Measurements from ENCODE around the gene NBEA.
A peak's percentile ranks its signal among the peaks of the same experiment; 100 is the strongest.
"Not testable (repeated sequence)": the region's sequence is repeated elsewhere in the genome, so short reads cannot be mapped to it uniquely, and the experiment has no call there.

Gene NBEA

GRCh38 chr13:34913040-34913439 is 29.0 kb upstream of the NBEA start:
- peak; percentile 27 for DNase-seq (ENCODE audit: low spot score)
- Histone ChIP-seq H3K4me1 (ENCODE audit: control insufficient read depth in 2 of 2, insufficient read depth in 1 of 2, low read depth in 1 of 2, low read length in 2 of 2) (peaks cover 2% of the 10 kb centered on the region in 2 donors), H3K4me3 (ENCODE audit: low read length in 2 of 2) (no peak overlapping the region), H3K4ac (ENCODE audit: low read length) (no peak overlapping the region), H3K9me3 (replicated peaks in 1 of 2; ENCODE audit: control insufficient read depth in 2 of 2, insufficient read depth in 1 of 2, low read depth in 1 of 2, low read length in 2 of 2) (no peaks in the 10 kb centered on the region), H3K36me3 (replicated peaks in 1 of 2; ENCODE audit: control insufficient read depth in 2 of 2, insufficient read depth in 2 of 2, low read length in 2 of 2) (no peaks in the 10 kb centered on the region), H3K4me2 (ENCODE audit: insufficient read depth, low read length, poor library complexity, severe bottlenecking) (no peak overlapping the region), H3K27ac (replicated peaks; ENCODE audit: low read length) (no peak overlapping the region), H2BK120ac (ENCODE audit: low read depth, low read length) (no peak overlapping the region), H2BK5ac (ENCODE audit: low read length) (no peak overlapping the region), H2BK15ac (ENCODE audit: low read length) (no peak overlapping the region), H2AFZ (ENCODE audit: low read length) (no peak overlapping the region), H4K91ac (ENCODE audit: low read depth, low read length, poor library complexity) (no peak overlapping the region), H3K23ac (ENCODE audit: low read depth, low read length, poor library complexity) (no peak overlapping the region), H3K9ac (ENCODE audit: low read depth, low read length, poor library complexity) (no peak overlapping the region), H3K18ac (ENCODE audit: low read length) (no peak overlapping the region), H3K14ac (ENCODE audit: low read length) (no peak overlapping the region), H3K27me3 (ENCODE audit: control insufficient read depth in 3 of 3, insufficient read depth in 3 of 3, low read depth in 1 of 3, low read length in 3 of 3) (no peaks in the 10 kb centered on the region), H2AK5ac (ENCODE audit: low read depth, low read length) (no peak overlapping the region), H4K8ac (ENCODE audit: low read depth, low read length) (no peak overlapping the region), H3K79me1 (ENCODE audit: low read depth, low read length) (no peaks in the 10 kb centered on the region), H2BK12ac (ENCODE audit: low read length) (no peak overlapping the region)
- WGBS, 2 donors (ENCODE audit: extremely low coverage in 2 of 2, insufficient read length in 2 of 2, insufficient replicate concordance in 1 of 2) = no CpG with 5 or more reads among the region's 6 CpGs

DNA sequence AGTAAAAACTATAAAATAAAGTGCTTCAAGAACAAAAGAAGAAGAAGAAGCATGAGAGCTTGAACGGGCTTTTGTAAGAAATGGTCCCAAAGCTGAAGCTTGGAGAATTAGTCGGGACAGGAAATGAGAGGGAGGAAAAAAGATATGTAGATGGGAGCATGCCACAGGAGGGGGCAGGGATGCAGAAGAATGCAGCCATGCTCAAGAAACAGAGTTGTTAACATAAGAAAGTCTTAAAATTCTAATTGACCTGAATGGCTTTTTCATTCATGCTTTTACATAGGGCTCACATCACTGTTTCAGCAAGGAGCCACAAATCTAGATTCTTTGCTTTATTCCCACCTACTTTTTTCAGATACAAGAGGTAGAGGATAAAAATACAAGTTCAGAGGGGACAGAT is 27.7 kb upstream of the NBEA start:
- Histone ChIP-seq H3K79me1 (ENCODE audit: low read depth, low read length) (no peaks in the 10 kb centered on the region), H2BK12ac (ENCODE audit: low read length) (no peak overlapping the region), H3K23ac (ENCODE audit: low read depth, low read length, poor library complexity) (no peak overlapping the region), H3K18ac (ENCODE audit: low read length) (no peak overlapping the region), H2BK5ac (ENCODE audit: low read length) (no peak overlapping the region), H2AFZ (ENCODE audit: low read length) (no peak overlapping the region), H3K9ac (ENCODE audit: low read depth, low read length, poor library complexity) (no peak overlapping the region), H3K36me3 (replicated peaks in 1 of 2; ENCODE audit: control insufficient read depth in 2 of 2, insufficient read depth in 2 of 2, low read length in 2 of 2) (no peaks in the 10 kb centered on the region), H3K4me1 (ENCODE audit: control insufficient read depth in 2 of 2, insufficient read depth in 1 of 2, low read depth in 1 of 2, low read length in 2 of 2) (peaks cover 2% of the 10 kb centered on the region in 2 donors), H3K14ac (ENCODE audit: low read length) (no peak overlapping the region), H3K4me2 (ENCODE audit: insufficient read depth, low read length, poor library complexity, severe bottlenecking) (no peak overlapping the region), H4K8ac (ENCODE audit: low read depth, low read length) (no peak overlapping the region), H3K9me3 (replicated peaks in 1 of 2; ENCODE audit: control insufficient read depth in 2 of 2, insufficient read depth in 1 of 2, low read depth in 1 of 2, low read length in 2 of 2) (no peaks in the 10 kb centered on the region), H3K27me3 (ENCODE audit: control insufficient read depth in 3 of 3, insufficient read depth in 3 of 3, low read depth in 1 of 3, low read length in 3 of 3) (no peaks in the 10 kb centered on the region), H2AK5ac (ENCODE audit: low read depth, low read length) (no peak overlapping the region), H3K4me3 (ENCODE audit: low read length in 2 of 2) (no peak overlapping the region), H2BK15ac (ENCODE audit: low read length) (no peak overlapping the region), H2BK120ac (ENCODE audit: low read depth, low read length) (no peak overlapping the region), H4K91ac (ENCODE audit: low read depth, low read length, poor library complexity) (no peak overlapping the region), H3K27ac (replicated peaks; ENCODE audit: low read length) (no peak overlapping the region), H3K4ac (ENCODE audit: low read length) (no peak overlapping the region)
- DNase-seq (ENCODE audit: low spot score) = no peak
- no CpG with 5 or more reads among the region's 2 CpGs for WGBS, 2 donors (ENCODE audit: extremely low coverage in 2 of 2, insufficient read length in 2 of 2, insufficient replicate concordance in 1 of 2)

GRCh38 chr13:34926508-34926907 is 15.6 kb upstream of the NBEA start:
- Histone ChIP-seq H2AFZ (ENCODE audit: low read length) (no peak overlapping the region), H2BK120ac (ENCODE audit: low read depth, low read length) (no peak overlapping the region), H3K9ac (ENCODE audit: low read depth, low read length, poor library complexity) (no peak overlapping the region), H3K27ac (replicated peaks; ENCODE audit: low read length) (no peak overlapping the region), H3K4me1 (ENCODE audit: control insufficient read depth in 2 of 2, insufficient read depth in 1 of 2, low read depth in 1 of 2, low read length in 2 of 2) (no peaks in the 10 kb centered on the region), H3K18ac (ENCODE audit: low read length) (no peak overlapping the region), H2AK5ac (ENCODE audit: low read depth, low read length) (no peak overlapping the region), H3K36me3 (replicated peaks in 1 of 2; ENCODE audit: control insufficient read depth in 2 of 2, insufficient read depth in 2 of 2, low read length in 2 of 2) (no peaks in the 10 kb centered on the region), H3K4ac (ENCODE audit: low read length) (no peak overlapping the region), H4K91ac (ENCODE audit: low read depth, low read length, poor library complexity) (no peak overlapping the region), H2BK12ac (ENCODE audit: low read length) (no peak overlapping the region), H3K9me3 (replicated peaks in 1 of 2; ENCODE audit: control insufficient read depth in 2 of 2, insufficient read depth in 1 of 2, low read depth in 1 of 2, low read length in 2 of 2) (no peaks in the 10 kb centered on the region), H3K27me3 (ENCODE audit: control insufficient read depth in 3 of 3, insufficient read depth in 3 of 3, low read depth in 1 of 3, low read length in 3 of 3) (no peaks in the 10 kb centered on the region), H3K79me1 (ENCODE audit: low read depth, low read length) (no peaks in the 10 kb centered on the region), H3K4me3 (ENCODE audit: low read length in 2 of 2) (no peak overlapping the region), H4K8ac (ENCODE audit: low read depth, low read length) (no peak overlapping the region), H2BK5ac (ENCODE audit: low read length) (no peak overlapping the region), H3K23ac (ENCODE audit: low read depth, low read length, poor library complexity) (no peak overlapping the region), H3K4me2 (ENCODE audit: insufficient read depth, low read length, poor library complexity, severe bottlenecking) (no peak overlapping the region), H3K14ac (ENCODE audit: low read length) (no peak overlapping the region), H2BK15ac (ENCODE audit: low read length) (no peak overlapping the region)
- no peak for DNase-seq (ENCODE audit: low spot score)
- no CpG with 5 or more reads among the region's 1 CpG for WGBS, 2 donors (ENCODE audit: extremely low coverage in 2 of 2, insufficient read length in 2 of 2, insufficient replicate concordance in 1 of 2)

GRCh38 chr13:34928676-34929075 is 13.4 kb upstream of the NBEA start:
- H2AK5ac ChIP-seq (ENCODE audit: low read depth, low read length); H3K27ac ChIP-seq (replicated peaks; ENCODE audit: low read length); H3K27me3 ChIP-seq (ENCODE audit: control insufficient read depth in 3 of 3, insufficient read depth in 3 of 3, low read depth in 1 of 3, low read length in 3 of 3); H4K8ac ChIP-seq (ENCODE audit: low read depth, low read length); H3K9ac ChIP-seq (ENCODE audit: low read depth, low read length, poor library complexity); H3K4ac ChIP-seq (ENCODE audit: low read length); DNase-seq (ENCODE audit: low spot score); H3K23ac ChIP-seq (ENCODE audit: low read depth, low read length, poor library complexity); H3K4me3 ChIP-seq (ENCODE audit: low read length in 2 of 2); H3K36me3 ChIP-seq (replicated peaks in 1 of 2; ENCODE audit: control insufficient read depth in 2 of 2, insufficient read depth in 2 of 2, low read length in 2 of 2); H3K18ac ChIP-seq (ENCODE audit: low read length); H2BK12ac ChIP-seq (ENCODE audit: low read length); H3K4me1 ChIP-seq (ENCODE audit: control insufficient read depth in 2 of 2, insufficient read depth in 1 of 2, low read depth in 1 of 2, low read length in 2 of 2); H3K9me3 ChIP-seq (replicated peaks in 1 of 2; ENCODE audit: control insufficient read depth in 2 of 2, insufficient read depth in 1 of 2, low read depth in 1 of 2, low read length in 2 of 2); H4K91ac ChIP-seq (ENCODE audit: low read depth, low read length, poor library complexity); H2BK5ac ChIP-seq (ENCODE audit: low read length); H2BK15ac ChIP-seq (ENCODE audit: low read length); H3K14ac ChIP-seq (ENCODE audit: low read length); H2BK120ac ChIP-seq (ENCODE audit: low read depth, low read length); H3K79me1 ChIP-seq (ENCODE audit: low read depth, low read length); H2AFZ ChIP-seq (ENCODE audit: low read length); H3K4me2 ChIP-seq (ENCODE audit: insufficient read depth, low read length, poor library complexity, severe bottlenecking): not testable (repeated sequence)
- WGBS, 2 donors (ENCODE audit: extremely low coverage in 2 of 2, insufficient read length in 2 of 2, insufficient replicate concordance in 1 of 2) = no CpG with 5 or more reads among the region's 1 CpG
